GM12873 (cell line): ENCODE measurements around the gene TAF11L4.
"Not testable (repeated sequence)": the region's sequence is repeated elsewhere in the genome, so short reads cannot be mapped to it uniquely, and the experiment has no call there.

ENCODE experiments used
- CTCF ChIP-seq: IDR thresholded peaks from 2 replicates; pipeline ENCODE4 v1.5.1; 2012; ENCODE audit warnings: low read depth, mild to moderate bottlenecking, moderate library complexity, low read length, control low read depth; ENCODE audit not compliant: insufficient read depth; ENCODE audit errors: missing control alignments

The TAF11L4 gene

GRCh38 chr5:17521501-17521900 lies at the start of gene TAF11L4:
TSS of gene TAF11L4 (plus strand) at chr5:17521801.
- TF ChIP-seq CTCF, result not testable (repeated sequence)

- no peak for TF ChIP-seq CTCF
Measured at GRCh38 chr5:17477043-17477442, 44.6 kb upstream of the TAF11L4 start.

GRCh38 chr5:17477573-17478265 lies 43.9 kb upstream of the TAF11L4 start:
- TF ChIP-seq CTCF, result no peak

GRCh38 chr5:17481378-17481777 lies 40.2 kb upstream of the TAF11L4 start:
- TF ChIP-seq CTCF, result no peak

GRCh38 chr5:17482790-17483189 lies 38.8 kb upstream of the TAF11L4 start:
- no peak for TF ChIP-seq CTCF

- no peak for TF ChIP-seq CTCF
Measured at GRCh38 chr5:17487174-17487512, 34.5 kb upstream of the TAF11L4 start.

GRCh38 chr5:17492770-17493169 lies 28.8 kb upstream of the TAF11L4 start:
- TF ChIP-seq CTCF, result no peak

GRCh38 chr5:17497446-17497845 lies 24.2 kb upstream of the TAF11L4 start:
- no peak for TF ChIP-seq CTCF
